ENCODE results near the gene RAD23A.

Gene RAD23A

GRCh38 chr19:12997967-12998940, 52.6 kb downstream of the RAD23A start:
- Mint-ChIP-seq H3K4me1 (peaks cover 16% of the 10 kb centered on the region), H3K9me3 (no peaks in the 10 kb centered on the region), H3K36me3 (ENCODE audit: insufficient read depth) (peaks cover 10% of the 10 kb centered on the region), H3K27me3 (no peaks in the 10 kb centered on the region), H3K4me3 (peak overlapping the region; percentile 59), H3K27ac (ENCODE audit: low read depth) (peak overlapping the region; percentile 55)
- ATAC-seq (replicated peaks; ENCODE audit: extremely low read depth, poor library complexity, severe bottlenecking), result no peak
- no peak for DNase-seq (ENCODE audit: low spot score in 2 of 2)

GRCh38 chr19:13001166-13001501, 55.5 kb downstream of the RAD23A start:
- Mint-ChIP-seq H3K36me3 (ENCODE audit: insufficient read depth) (peaks cover 2% of the 10 kb centered on the region), H3K27ac (ENCODE audit: low read depth) (no peak overlapping the region), H3K9me3 (no peaks in the 10 kb centered on the region), H3K4me3 (no peak overlapping the region), H3K4me1 (peaks cover 13% of the 10 kb centered on the region), H3K27me3 (no peaks in the 10 kb centered on the region)
- DNase-seq (ENCODE audit: low spot score in 2 of 2) (no peak), ATAC-seq (replicated peaks; ENCODE audit: extremely low read depth, poor library complexity, severe bottlenecking) (no peak)

GRCh38 chr19:13001502-13002165, 56.0 kb downstream of the RAD23A start:
- DNase-seq (ENCODE audit: low spot score in 2 of 2) (no peak), ATAC-seq (replicated peaks; ENCODE audit: extremely low read depth, poor library complexity, severe bottlenecking) (no peak)
- Mint-ChIP-seq H3K4me3 (no peak overlapping the region), H3K4me1 (peaks cover 12% of the 10 kb centered on the region), H3K27ac (ENCODE audit: low read depth) (no peak overlapping the region), H3K27me3 (no peaks in the 10 kb centered on the region), H3K36me3 (ENCODE audit: insufficient read depth) (peaks cover 2% of the 10 kb centered on the region), H3K9me3 (no peaks in the 10 kb centered on the region)

- Mint-ChIP-seq H3K27me3 (no peaks in the 10 kb centered on the region), H3K36me3 (ENCODE audit: insufficient read depth) (peaks cover 2% of the 10 kb centered on the region), H3K27ac (ENCODE audit: low read depth) (no peak overlapping the region), H3K9me3 (no peaks in the 10 kb centered on the region), H3K4me3 (no peak overlapping the region), H3K4me1 (peaks cover 12% of the 10 kb centered on the region)
- ATAC-seq (replicated peaks; ENCODE audit: extremely low read depth, poor library complexity, severe bottlenecking) (no peak), DNase-seq (ENCODE audit: low spot score in 2 of 2) (no peak)
These were observed 56.7 kb downstream of the RAD23A start for GRCh38 chr19:13002166-13002898.

GRCh38 chr19:13003081-13003480, 57.4 kb downstream of the RAD23A start:
- Mint-ChIP-seq H3K9me3 (no peaks in the 10 kb centered on the region), H3K27ac (ENCODE audit: low read depth) (no peak overlapping the region), H3K4me3 (no peak overlapping the region), H3K4me1 (peaks cover 12% of the 10 kb centered on the region), H3K27me3 (no peaks in the 10 kb centered on the region), H3K36me3 (ENCODE audit: insufficient read depth) (peaks cover 2% of the 10 kb centered on the region)
- ATAC-seq (replicated peaks; ENCODE audit: extremely low read depth, poor library complexity, severe bottlenecking), result no peak
- DNase-seq (ENCODE audit: low spot score in 2 of 2), result no peak
